Ascending aorta (tissue), 2 donors: ENCODE data around the gene DIDO1. TPM values are rescaled to one million over a fixed set of nuclear protein-coding genes. Genes with fewer than 3 reads are reported as not detected.
"Not testable (repeated sequence)": the region's sequence is repeated elsewhere in the genome, so short reads cannot be mapped to it uniquely, and the experiment has no call there.

Experiments used
- DNase-seq, 2 donors: peaks; one replicate each; pipeline ENCODE4 v3.0.0-alpha.2; 2019; ENCODE audit warnings: low spot score in 2 of 2
- H3K27ac ChIP-seq, 2 donors: fragments of 200-600 bp; sonication (generic); one replicate each; pipeline ENCODE4 v1.5.1; 2016 to 2017; ENCODE audit warnings: mild to moderate bottlenecking in 1 of 2
- H3K27me3 ChIP-seq: fragments of 200-600 bp; sonication (generic); one replicate; pipeline ENCODE4 v1.5.1; 2017
- H3K36me3 ChIP-seq, 2 donors: fragments of 200-600 bp; sonication (generic); one replicate each; pipeline ENCODE4 v1.5.1; 2016
- H3K4me1 ChIP-seq, 2 donors: fragments of 200-600 bp; sonication (generic); one replicate each; pipeline ENCODE4 v1.5.1; 2016 to 2017; ENCODE audit warnings: mild to moderate bottlenecking in 1 of 2
- H3K4me3 ChIP-seq, 2 donors: fragments of 200-600 bp; sonication (generic); one replicate each; pipeline ENCODE4 v1.5.1; 2016 to 2017; ENCODE audit warnings: mild to moderate bottlenecking in 1 of 2
- H3K9me3 ChIP-seq, 2 donors: fragments of 200-600 bp; sonication (generic); one replicate each; pipeline ENCODE4 v1.5.1; 2016
- intact Hi-C: fragments of 100-400 bp; cut with DNase I; formaldehyde crosslinking; loops from one replicate; pipeline ENCODE4 v1.15.1; 2023
- total RNA-seq: library from RNA; depleted of rRNA; stranded (reverse); fragments of >200 nt; gene quantifications from one replicate; pipeline ENCODE4 v1.1.0, GENCODE V29; 2016
- TF ChIP-seq, protein P1 (sequence below), 3 experiments: fragments of 200-600 bp in 2 of 3; fragments of 450-650 bp in 1 of 3; sonication (generic) in 2 of 3; IDR thresholded peaks; one replicate each; pipeline ENCODE4 v1.5.1; 2016 to 2019; ENCODE audit warnings: antibody characterized with exemption in 3 of 3, mild to moderate bottlenecking in 1 of 3, moderate library complexity in 1 of 3

Gene DIDO1
- total RNA-seq, 1 donor from 2014 or later, result 42.4 TPM

- Histone ChIP-seq H3K27me3 (no peaks in the 10 kb centered on the region), H3K9me3 (no peaks in the 10 kb centered on the region), H3K36me3 (no peaks in the 10 kb centered on the region), H3K4me1 (peaks cover 20 to 71% of the 10 kb centered on the region in 2 donors), H3K27ac (peak overlapping the region; percentile 96 to 98), H3K4me3 (peak overlapping the region; percentile 79 to 97)
- intact Hi-C loops, result loop anchor here (2.0 to 5.0 kb wide), 3 partner anchors 13 to 858 kb away; partner anchors contain the start of genes GID8, MRGBP and TAF4
- TF ChIP-seq, protein P1, sequence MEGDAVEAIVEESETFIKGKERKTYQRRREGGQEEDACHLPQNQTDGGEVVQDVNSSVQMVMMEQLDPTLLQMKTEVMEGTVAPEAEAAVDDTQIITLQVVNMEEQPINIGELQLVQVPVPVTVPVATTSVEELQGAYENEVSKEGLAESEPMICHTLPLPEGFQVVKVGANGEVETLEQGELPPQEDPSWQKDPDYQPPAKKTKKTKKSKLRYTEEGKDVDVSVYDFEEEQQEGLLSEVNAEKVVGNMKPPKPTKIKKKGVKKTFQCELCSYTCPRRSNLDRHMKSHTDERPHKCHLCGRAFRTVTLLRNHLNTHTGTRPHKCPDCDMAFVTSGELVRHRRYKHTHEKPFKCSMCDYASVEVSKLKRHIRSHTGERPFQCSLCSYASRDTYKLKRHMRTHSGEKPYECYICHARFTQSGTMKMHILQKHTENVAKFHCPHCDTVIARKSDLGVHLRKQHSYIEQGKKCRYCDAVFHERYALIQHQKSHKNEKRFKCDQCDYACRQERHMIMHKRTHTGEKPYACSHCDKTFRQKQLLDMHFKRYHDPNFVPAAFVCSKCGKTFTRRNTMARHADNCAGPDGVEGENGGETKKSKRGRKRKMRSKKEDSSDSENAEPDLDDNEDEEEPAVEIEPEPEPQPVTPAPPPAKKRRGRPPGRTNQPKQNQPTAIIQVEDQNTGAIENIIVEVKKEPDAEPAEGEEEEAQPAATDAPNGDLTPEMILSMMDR (IDR thresholded peaks at IDR 0.05), result no peak
- DNase-seq, result no peak
Measured at GRCh38 chr20:62925420-62926228, 681 bp downstream of the DIDO1 start.

DNA sequence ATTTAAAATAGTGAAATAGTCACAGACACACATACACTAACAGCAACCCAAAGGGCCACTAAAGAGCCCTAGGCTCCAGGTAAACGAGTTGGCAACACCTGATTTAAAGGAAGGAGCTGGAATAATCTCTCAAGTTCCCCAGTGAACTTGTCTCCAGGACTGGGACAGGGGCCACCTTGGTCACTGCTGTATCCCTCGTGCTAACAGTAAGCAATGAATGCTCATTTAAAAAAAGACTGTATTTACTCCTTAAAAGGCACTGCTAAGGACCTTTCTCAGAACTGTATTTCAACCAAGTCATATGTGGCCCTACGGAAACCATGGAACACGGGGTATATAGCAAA lies 1.3 kb downstream of the DIDO1 start:
- peak overlapping the region; percentile 96 to 98 for H3K27ac ChIP-seq
- DNase-seq, result no peak
- no peaks in the 10 kb centered on the region for H3K9me3 ChIP-seq
- no peaks in the 10 kb centered on the region for H3K27me3 ChIP-seq
- peaks cover 20 to 76% of the 10 kb centered on the region in 2 donors for H3K4me1 ChIP-seq
- TF ChIP-seq, protein P1 (IDR thresholded peaks at IDR 0.05), result no peak
- intact Hi-C loops, result loop anchor here (2.0 to 5.0 kb wide), 3 partner anchors 14 to 858 kb away; partner anchors contain the start of genes GID8, MRGBP and TAF4
- no peaks in the 10 kb centered on the region for H3K36me3 ChIP-seq
- H3K4me3 ChIP-seq, result peak overlapping the region; percentile 79 to 97

- H3K27ac ChIP-seq, result peak overlapping the region; percentile 96 to 98
- no peak for DNase-seq
- peaks cover 20 to 75% of the 10 kb centered on the region in 2 donors for H3K4me1 ChIP-seq
- H3K4me3 ChIP-seq, result peak overlapping the region; percentile 79 to 97
- no peaks in the 10 kb centered on the region for H3K9me3 ChIP-seq
- no peaks in the 10 kb centered on the region for H3K27me3 ChIP-seq
- H3K36me3 ChIP-seq, result no peaks in the 10 kb centered on the region
- TF ChIP-seq, protein P1 (IDR thresholded peaks at IDR 0.05), result no peak
- intact Hi-C loops, result loop anchor here (2.0 to 5.0 kb wide), 3 partner anchors 14 to 857 kb away; partner anchors contain the start of genes GID8, MRGBP and TAF4
Measured at GRCh38 chr20:62924442-62925075, 1.7 kb downstream of the DIDO1 start.

DNA sequence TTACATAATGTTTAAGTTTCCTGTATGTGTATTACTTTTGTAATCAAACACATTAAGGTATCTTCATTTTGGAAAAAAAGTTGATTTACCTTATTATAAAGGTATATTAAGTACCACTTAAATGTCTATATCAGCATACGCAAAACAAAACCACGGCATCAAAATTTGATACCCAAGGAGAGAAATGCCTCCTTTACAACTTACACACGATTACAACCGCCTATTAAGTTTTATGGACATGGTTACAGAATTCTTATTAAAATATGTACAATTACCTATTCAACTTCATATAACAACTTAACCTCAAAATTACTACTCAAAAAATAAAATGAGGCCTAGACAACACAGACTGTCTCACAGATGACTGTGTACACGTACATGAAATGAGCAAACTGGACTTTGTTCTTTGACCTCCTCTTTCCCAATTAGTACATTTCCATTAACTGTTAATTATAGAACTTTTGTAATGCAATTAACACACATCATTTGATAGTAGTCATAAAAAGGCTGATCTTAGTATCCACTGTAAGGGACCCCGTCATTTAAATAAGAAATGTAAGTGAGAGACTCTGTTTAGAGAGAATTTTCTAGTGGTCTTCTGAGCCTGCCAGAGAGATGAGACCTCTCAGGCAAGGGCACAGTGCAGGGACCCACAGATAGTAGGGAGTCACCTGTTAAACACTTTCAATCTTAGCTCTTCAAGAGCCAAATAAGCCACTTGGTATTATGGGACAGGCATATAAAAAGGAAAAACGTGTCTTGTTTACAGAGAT lies 2.5 kb downstream of the DIDO1 start:
- intact Hi-C loops, result loop anchor here (2.0 kb wide), 1 partner anchor 15 kb away; the partner anchor contains the start of gene GID8
- DNase-seq, result no peak
- Histone ChIP-seq H3K4me3 (peak overlapping the region; percentile 79 to 97), H3K9me3 (no peaks in the 10 kb centered on the region), H3K4me1 (peaks cover 20 to 79% of the 10 kb centered on the region in 2 donors), H3K36me3 (no peaks in the 10 kb centered on the region), H3K27me3 (no peaks in the 10 kb centered on the region), H3K27ac (peak overlapping the region; percentile 96 to 98)
- TF ChIP-seq, protein P1 (IDR thresholded peaks at IDR 0.05), result no peak

DNA sequence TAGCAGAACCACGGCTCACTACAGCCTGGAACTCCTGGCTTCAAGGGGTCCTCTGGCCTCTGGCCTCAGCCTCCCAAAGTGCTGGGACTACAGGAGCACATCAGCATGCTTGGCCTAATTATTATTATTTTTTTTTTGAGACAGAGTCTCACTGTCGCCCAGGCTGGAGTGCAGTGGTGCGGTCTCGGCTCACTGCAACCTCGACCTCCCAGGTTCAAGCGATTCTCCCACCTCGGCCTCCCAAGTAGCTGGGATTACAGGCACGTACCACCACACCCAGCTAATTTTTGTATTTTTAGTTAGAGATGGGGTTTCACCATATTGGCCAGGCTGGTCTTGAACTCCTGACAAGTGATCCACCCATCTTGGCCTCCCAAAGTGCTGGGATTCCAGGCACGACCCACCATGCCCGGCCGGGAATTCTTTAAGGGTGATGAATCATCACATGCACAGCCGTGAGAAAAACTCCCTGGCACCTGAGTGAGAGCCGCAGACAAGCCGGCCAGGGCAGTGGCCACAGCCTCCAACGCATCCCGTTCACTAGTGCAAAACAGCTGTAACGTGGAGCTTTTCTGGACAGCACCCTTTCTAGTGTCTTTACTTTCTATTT lies 3.1 kb downstream of the DIDO1 start:
- H3K27me3 ChIP-seq, H3K36me3 ChIP-seq, H3K9me3 ChIP-seq, intact Hi-C loops: not testable (repeated sequence)
- Histone ChIP-seq H3K4me1 (peaks cover 20 to 79% of the 10 kb centered on the region in 2 donors), H3K4me3 (peak overlapping the region; percentile 23 to 79), H3K27ac (peak overlapping the region; percentile 50 to 96)
- DNase-seq, result peak in 1 of 2 donors; percentile 74
